DOHH2 (cell line): ENCODE results near the gene MAPK12.

ENCODE experiments used
- H3F3A ChIP-seq: fragments of 200-600 bp; sonication (generic), shearing (Covaris generic); 2 replicates; pipeline ENCODE4 v1.6.0; 2016; ENCODE audit warnings: antibody characterized with exemption, mild to moderate bottlenecking; ENCODE audit not compliant: control insufficient read depth, insufficient read depth
- H3K27ac ChIP-seq: fragments of 200-600 bp; sonication (generic); 2 replicates; pipeline ENCODE4 v1.5.1; 2014; ENCODE audit warnings: low read depth, mild to moderate bottlenecking, low read length, moderate library complexity
- H3K27me3 ChIP-seq: fragments of 200-600 bp; sonication (generic); 2 replicates; pipeline ENCODE4 v1.6.1; 2014; ENCODE audit warnings: mild to moderate bottlenecking, low read length, mixed read lengths; ENCODE audit not compliant: control insufficient read depth
- H3K36me3 ChIP-seq: fragments of 200-600 bp; sonication (generic); 2 replicates; pipeline ENCODE4 v1.6.1; 2014; ENCODE audit warnings: mild to moderate bottlenecking, low read length, moderate library complexity, mixed read lengths; ENCODE audit not compliant: control insufficient read depth
- H3K4me1 ChIP-seq: fragments of 200-600 bp; sonication (generic); 2 replicates; pipeline ENCODE4 v1.6.1; 2014; ENCODE audit warnings: mild to moderate bottlenecking, low read length, mixed read lengths; ENCODE audit not compliant: control insufficient read depth
- H3K4me2 ChIP-seq: fragments of 200-600 bp; sonication (generic); 2 replicates; pipeline ENCODE4 v1.6.0; 2014; ENCODE audit warnings: mild to moderate bottlenecking, low read length, moderate library complexity
- H3K4me3 ChIP-seq: fragments of 200-600 bp; sonication (generic); 2 replicates; pipeline ENCODE4 v1.5.1; 2014; ENCODE audit warnings: mild to moderate bottlenecking, low read length, mixed read lengths
- H3K79me2 ChIP-seq: fragments of 200-600 bp; sonication (generic); 2 replicates; pipeline ENCODE4 v1.6.1; 2014; ENCODE audit warnings: mild to moderate bottlenecking, low read length, mixed read lengths; ENCODE audit not compliant: control insufficient read depth
- H3K9me2 ChIP-seq: fragments of 200-600 bp; sonication (generic); replicated peaks from 2 replicates; pipeline ENCODE4 v1.6.1; 2014; ENCODE audit warnings: mild to moderate bottlenecking, low read length, mixed read lengths; ENCODE audit not compliant: control insufficient read depth
- H3K9me3 ChIP-seq: fragments of 200-600 bp; sonication (generic); 2 replicates; pipeline ENCODE4 v1.6.1; 2014; ENCODE audit warnings: antibody characterized with exemption, low read length, mixed read lengths; ENCODE audit not compliant: control insufficient read depth, insufficient read depth
- H4K20me1 ChIP-seq: fragments of 200-600 bp; sonication (generic); 2 replicates; pipeline ENCODE4 v1.6.0; 2014; ENCODE audit warnings: low read depth, mild to moderate bottlenecking, antibody characterized with exemption, low read length, moderate library complexity; ENCODE audit not compliant: control insufficient read depth, insufficient read depth
- CTCF ChIP-seq: fragments of 200-600 bp; sonication (generic); IDR thresholded peaks from one replicate; pipeline ENCODE4 v1.5.1; 2014; ENCODE audit warnings: antibody characterized with exemption, mild to moderate bottlenecking, low read depth, low read length; ENCODE audit not compliant: poor library complexity, severe bottlenecking
- EZH2phosphoT487 ChIP-seq: fragments of 200-600 bp; sonication (generic); IDR thresholded peaks from 2 replicates; pipeline ENCODE4 v1.6.1; 2017; ENCODE audit warnings: borderline replicate concordance, mild to moderate bottlenecking, antibody characterized with exemption, low read length, moderate library complexity, mixed read lengths

Gene MAPK12

DNA sequence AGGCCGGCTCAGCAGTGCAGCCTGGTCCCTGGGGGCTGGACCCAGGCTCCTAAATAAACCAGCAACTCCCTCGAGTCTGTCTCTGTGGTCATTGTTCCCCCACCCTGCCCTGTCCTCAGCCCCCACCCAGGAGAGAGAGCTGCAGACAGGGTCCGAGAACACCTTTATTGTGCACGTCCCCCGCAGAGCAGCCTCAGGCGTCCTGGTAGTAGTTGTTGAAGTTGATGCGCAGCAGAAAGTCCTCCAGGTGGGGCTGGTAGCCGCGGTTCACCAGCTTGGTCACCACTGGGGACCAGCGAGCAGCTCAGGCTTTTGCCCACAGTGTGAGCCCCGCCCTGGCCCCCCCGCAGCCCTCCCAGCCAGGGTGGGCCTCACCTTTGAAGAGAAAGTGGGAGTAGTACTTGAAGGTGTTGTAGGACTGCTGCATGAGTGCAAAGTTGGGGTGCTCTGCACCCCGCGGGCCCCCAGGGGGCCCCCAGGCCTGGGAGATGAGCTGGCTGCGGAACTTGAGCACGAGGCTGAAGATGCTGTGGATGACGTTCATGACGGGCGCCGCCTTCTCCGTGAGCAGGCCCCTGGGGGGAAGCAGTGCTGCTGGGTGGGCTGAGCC is 43.8 kb downstream of the MAPK12 start:
- Histone ChIP-seq H3K4me2 (no peak overlapping the region), H3K36me3 (peaks cover 93% of the 10 kb centered on the region), H3K4me1 (no peaks in the 10 kb centered on the region), H4K20me1 (no peaks in the 10 kb centered on the region), H3F3A (no peaks in the 10 kb centered on the region), H3K4me3 (no peak overlapping the region), H3K27ac (no peak overlapping the region), H3K9me2 (no peaks in the 10 kb centered on the region), H3K79me2 (peaks cover 32% of the 10 kb centered on the region), H3K27me3 (no peaks in the 10 kb centered on the region), H3K9me3 (no peaks in the 10 kb centered on the region)
- TF ChIP-seq CTCF (no peak), EZH2phosphoT487 (no peak)

- H3K36me3 ChIP-seq, result peaks cover 93% of the 10 kb centered on the region
- H3K9me3 ChIP-seq, result no peaks in the 10 kb centered on the region
- H4K20me1 ChIP-seq, result peaks cover 3% of the 10 kb centered on the region; the same call in 1 of the 2 replicates
- H3K4me3 ChIP-seq, result no peak overlapping the region
- no peaks in the 10 kb centered on the region for H3K4me1 ChIP-seq
- H3K9me2 ChIP-seq, result no peaks in the 10 kb centered on the region
- H3K4me2 ChIP-seq, result no peak overlapping the region
- no peak for TF ChIP-seq CTCF
- no peak for TF ChIP-seq EZH2phosphoT487
- H3F3A ChIP-seq, result no peaks in the 10 kb centered on the region
- H3K79me2 ChIP-seq, result peaks cover 40% of the 10 kb centered on the region
- no peak overlapping the region for H3K27ac ChIP-seq
- no peaks in the 10 kb centered on the region for H3K27me3 ChIP-seq
Observed at GRCh38 chr22:50216684-50217520, 44.6 kb downstream of the MAPK12 start.

DNA sequence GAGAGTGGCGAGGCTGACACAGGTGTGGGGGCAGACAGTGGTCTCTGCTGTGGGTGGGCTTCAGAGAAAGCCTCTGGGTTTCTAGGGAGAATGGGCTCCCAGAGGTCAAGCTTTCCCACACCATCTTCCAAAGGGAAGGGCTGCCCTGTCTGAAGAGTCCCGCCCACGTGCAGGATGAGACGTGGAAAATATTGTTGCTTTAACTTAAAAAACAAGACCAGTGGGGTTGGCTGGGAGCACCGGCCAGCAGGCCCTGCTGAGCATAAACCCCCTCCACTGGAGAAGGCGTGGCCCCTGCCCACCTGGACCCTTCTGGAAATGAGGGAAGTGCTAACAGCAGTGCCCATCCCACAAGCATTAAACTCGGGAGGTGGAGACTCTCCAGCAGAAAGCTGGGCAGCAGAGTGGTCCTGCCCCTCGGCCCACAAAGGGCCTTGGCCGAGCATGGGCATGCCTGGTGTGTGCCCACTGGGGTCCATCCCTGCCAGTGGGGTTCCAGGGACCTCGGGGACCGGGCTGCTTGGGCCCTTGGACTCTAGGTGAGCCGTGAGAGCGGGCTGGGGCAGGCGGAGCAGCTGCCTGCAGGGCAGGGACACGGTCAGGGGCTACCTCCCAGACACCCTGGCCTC is 45.3 kb downstream of the MAPK12 start:
- Histone ChIP-seq H3K4me2 (no peak overlapping the region), H3F3A (no peaks in the 10 kb centered on the region), H3K27ac (no peak overlapping the region), H4K20me1 (peaks cover 3% of the 10 kb centered on the region; the same call in 1 of the 2 replicates), H3K4me1 (no peaks in the 10 kb centered on the region), H3K79me2 (peaks cover 47% of the 10 kb centered on the region), H3K36me3 (peaks cover 90% of the 10 kb centered on the region), H3K9me2 (no peaks in the 10 kb centered on the region), H3K9me3 (no peaks in the 10 kb centered on the region), H3K27me3 (no peaks in the 10 kb centered on the region), H3K4me3 (no peak overlapping the region)
- TF ChIP-seq CTCF (no peak), EZH2phosphoT487 (no peak)
